ENCODE results near the gene STK40.

- TF ChIP-seq CTCF (IDR thresholded peaks at IDR 0.05) = no peak
- TF ChIP-seq POLR2AphosphoS5 (IDR thresholded peaks at IDR 0.05; ENCODE audit: low read depth, low read length) = no peak
- no peak for TF ChIP-seq REST (IDR thresholded peaks at IDR 0.05; ENCODE audit: insufficient read depth in 1 of 2, low read depth in 2 of 2, low read length in 1 of 2)
- no peak for TF ChIP-seq TCF7L2 (IDR thresholded peaks at IDR 0.05; ENCODE audit: low read depth, low read length)
- TF ChIP-seq SIN3A (IDR thresholded peaks at IDR 0.05; ENCODE audit: borderline replicate concordance, insufficient read depth, low read depth, low read length) = no peak
Measured at GRCh38 chr1:36329817-36330216, 55.9 kb downstream of the STK40 start.

All from Panc1 (cell line).